Measurements from ENCODE around the gene PIGR.

Gene PIGR

DNA sequence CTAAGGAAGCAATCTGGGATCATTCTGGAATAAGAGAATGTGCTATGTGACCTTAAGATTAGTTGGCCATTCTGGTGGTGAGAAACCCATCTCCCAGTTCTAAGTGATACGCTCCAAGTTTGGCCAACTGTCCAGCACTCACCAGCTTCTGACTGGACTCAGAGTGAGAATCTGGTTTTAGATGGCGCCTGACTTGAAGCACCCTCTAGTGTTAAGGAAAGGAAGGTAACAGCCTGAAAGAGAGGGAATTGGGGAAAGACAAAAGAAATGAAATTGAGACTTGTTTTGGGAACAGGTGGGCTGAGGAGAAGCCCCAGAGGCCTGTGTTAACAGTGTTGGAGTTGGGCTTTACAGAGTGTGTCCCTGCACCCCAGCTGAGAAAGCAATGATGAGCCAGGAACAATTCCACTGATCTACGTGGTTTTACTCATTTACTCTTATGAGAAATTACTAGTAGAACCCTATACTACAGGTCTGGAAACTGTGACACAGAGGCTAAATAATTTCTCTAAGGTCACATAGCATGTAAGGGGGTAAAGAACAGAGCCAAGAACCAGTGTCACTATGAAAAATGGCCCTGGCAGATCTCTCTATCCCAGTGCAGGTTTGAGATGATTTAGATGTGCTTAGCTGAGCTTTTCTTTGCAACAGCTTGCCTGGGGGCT, 33.2 kb upstream of the PIGR start:
- Histone ChIP-seq H4K20me1 (ENCODE audit: insufficient read depth, low read length) (no peaks in the 10 kb centered on the region), H3K4me3 (ENCODE audit: low read depth in 1 of 2, low read length in 2 of 2) (no peak overlapping the region), H3K27ac (ENCODE audit: low read length) (no peak overlapping the region), H3K27me3 (ENCODE audit: insufficient read depth, low read length, poor library complexity) (no peaks in the 10 kb centered on the region), H3K79me2 (ENCODE audit: insufficient read depth, low read length) (no peaks in the 10 kb centered on the region), H2AFZ (ENCODE audit: low read depth, low read length) (peak overlapping the region; percentile 31; the same call in 1 of the 2 replicates), H3K9me3 (ENCODE audit: insufficient read depth, low read length, severe bottlenecking) (no peaks in the 10 kb centered on the region), H3K4me1 (ENCODE audit: insufficient read depth, low read length) (no peaks in the 10 kb centered on the region), H3K36me3 (ENCODE audit: insufficient read depth, low read length) (no peaks in the 10 kb centered on the region), H3K4me2 (ENCODE audit: insufficient read depth, low read length) (no peak overlapping the region), H3K9ac (ENCODE audit: low read depth, low read length) (no peak overlapping the region)
- DNase-seq (no peak), ATAC-seq (ENCODE audit: insufficient read depth, low read depth) (0 out of 3 replicates have a peak, but pooled peaks have one; percentile 13)
- TF ChIP-seq, protein P1, sequence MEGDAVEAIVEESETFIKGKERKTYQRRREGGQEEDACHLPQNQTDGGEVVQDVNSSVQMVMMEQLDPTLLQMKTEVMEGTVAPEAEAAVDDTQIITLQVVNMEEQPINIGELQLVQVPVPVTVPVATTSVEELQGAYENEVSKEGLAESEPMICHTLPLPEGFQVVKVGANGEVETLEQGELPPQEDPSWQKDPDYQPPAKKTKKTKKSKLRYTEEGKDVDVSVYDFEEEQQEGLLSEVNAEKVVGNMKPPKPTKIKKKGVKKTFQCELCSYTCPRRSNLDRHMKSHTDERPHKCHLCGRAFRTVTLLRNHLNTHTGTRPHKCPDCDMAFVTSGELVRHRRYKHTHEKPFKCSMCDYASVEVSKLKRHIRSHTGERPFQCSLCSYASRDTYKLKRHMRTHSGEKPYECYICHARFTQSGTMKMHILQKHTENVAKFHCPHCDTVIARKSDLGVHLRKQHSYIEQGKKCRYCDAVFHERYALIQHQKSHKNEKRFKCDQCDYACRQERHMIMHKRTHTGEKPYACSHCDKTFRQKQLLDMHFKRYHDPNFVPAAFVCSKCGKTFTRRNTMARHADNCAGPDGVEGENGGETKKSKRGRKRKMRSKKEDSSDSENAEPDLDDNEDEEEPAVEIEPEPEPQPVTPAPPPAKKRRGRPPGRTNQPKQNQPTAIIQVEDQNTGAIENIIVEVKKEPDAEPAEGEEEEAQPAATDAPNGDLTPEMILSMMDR (IDR thresholded peaks at IDR 0.05; ENCODE audit: borderline replicate concordance, extremely low read depth, low read length, poor library complexity, severe bottlenecking): peak; percentile 71
- TF ChIP-seq EZH2 (IDR thresholded peaks at IDR 0.05; ENCODE audit: borderline replicate concordance, low read depth, low read length, severe bottlenecking): no peak

DNA sequence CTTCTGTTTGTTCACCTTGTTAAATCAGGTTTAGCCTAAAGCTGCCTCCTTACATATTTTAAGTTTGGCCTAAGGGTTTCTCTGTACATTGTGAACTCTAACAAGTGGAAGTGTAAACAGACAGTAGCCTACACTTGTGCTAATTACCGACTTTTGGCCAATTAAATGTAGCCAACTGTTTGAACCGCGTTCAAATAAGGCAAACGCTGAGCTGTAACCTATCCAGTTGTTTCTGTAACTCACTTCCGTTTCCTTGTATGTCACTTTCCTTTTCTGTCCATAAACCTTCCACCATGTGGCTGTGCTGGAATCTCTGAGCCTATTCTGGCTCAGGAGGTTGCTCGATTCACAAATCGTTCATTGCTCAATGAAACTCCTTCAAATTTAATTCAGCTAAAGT, 32.0 kb upstream of the PIGR start:
- no peak overlapping the region for H2AFZ ChIP-seq (ENCODE audit: low read depth, low read length)
- no peak overlapping the region for H3K4me3 ChIP-seq (ENCODE audit: low read depth in 1 of 2, low read length in 2 of 2)
- no peak overlapping the region for H3K27ac ChIP-seq (ENCODE audit: low read length)
- no peaks in the 10 kb centered on the region for H3K27me3 ChIP-seq (ENCODE audit: insufficient read depth, low read length, poor library complexity)
- no peaks in the 10 kb centered on the region for H3K79me2 ChIP-seq (ENCODE audit: insufficient read depth, low read length)
- no peaks in the 10 kb centered on the region for H3K9me3 ChIP-seq (ENCODE audit: insufficient read depth, low read length, severe bottlenecking)
- no peaks in the 10 kb centered on the region for H4K20me1 ChIP-seq (ENCODE audit: insufficient read depth, low read length)
- H3K9ac ChIP-seq (ENCODE audit: low read depth, low read length): no peak overlapping the region
- no peaks in the 10 kb centered on the region for H3K4me1 ChIP-seq (ENCODE audit: insufficient read depth, low read length)
- no peaks in the 10 kb centered on the region for H3K36me3 ChIP-seq (ENCODE audit: insufficient read depth, low read length)
- ATAC-seq (ENCODE audit: insufficient read depth, low read depth) (no peak), DNase-seq (no peak)
- H3K4me2 ChIP-seq (ENCODE audit: insufficient read depth, low read length): no peak overlapping the region
- TF ChIP-seq EZH2 (IDR thresholded peaks at IDR 0.05; ENCODE audit: borderline replicate concordance, low read depth, low read length, severe bottlenecking): no peak
- TF ChIP-seq, protein P1 (IDR thresholded peaks at IDR 0.05; ENCODE audit: borderline replicate concordance, extremely low read depth, low read length, poor library complexity, severe bottlenecking): no peak

DNA sequence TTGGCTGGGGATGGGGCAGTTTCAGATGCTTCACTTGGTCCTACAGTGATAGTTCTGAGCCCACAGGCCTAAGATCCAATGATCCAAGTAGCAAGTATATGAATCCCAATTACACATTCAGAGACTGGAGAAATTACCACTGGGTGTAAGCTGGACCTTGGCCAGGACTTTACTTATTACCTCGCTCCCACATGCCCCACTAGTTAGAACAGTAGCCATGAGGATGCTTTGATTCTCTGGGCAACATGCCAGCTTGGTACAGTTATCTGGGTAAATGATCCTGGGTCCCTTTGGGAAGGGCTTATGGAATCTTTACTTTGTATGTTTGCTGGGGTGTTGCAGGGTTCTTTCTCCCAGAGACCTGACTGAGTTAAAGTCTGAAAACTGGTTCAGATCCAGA, 29.0 kb upstream of the PIGR start:
- no peaks in the 10 kb centered on the region for H4K20me1 ChIP-seq (ENCODE audit: insufficient read depth, low read length)
- ATAC-seq (ENCODE audit: insufficient read depth, low read depth) (no peak), DNase-seq (no peak)
- no peak overlapping the region for H3K4me2 ChIP-seq (ENCODE audit: insufficient read depth, low read length)
- H3K9ac ChIP-seq (ENCODE audit: low read depth, low read length): no peak overlapping the region
- no peak overlapping the region for H2AFZ ChIP-seq (ENCODE audit: low read depth, low read length)
- no peak for TF ChIP-seq EZH2 (IDR thresholded peaks at IDR 0.05; ENCODE audit: borderline replicate concordance, low read depth, low read length, severe bottlenecking)
- TF ChIP-seq, protein P1 (IDR thresholded peaks at IDR 0.05; ENCODE audit: borderline replicate concordance, extremely low read depth, low read length, poor library complexity, severe bottlenecking): no peak
- H3K9me3 ChIP-seq (ENCODE audit: insufficient read depth, low read length, severe bottlenecking): no peaks in the 10 kb centered on the region
- H3K79me2 ChIP-seq (ENCODE audit: insufficient read depth, low read length): no peaks in the 10 kb centered on the region
- H3K36me3 ChIP-seq (ENCODE audit: insufficient read depth, low read length): no peaks in the 10 kb centered on the region
- no peaks in the 10 kb centered on the region for H3K27me3 ChIP-seq (ENCODE audit: insufficient read depth, low read length, poor library complexity)
- no peak overlapping the region for H3K27ac ChIP-seq (ENCODE audit: low read length)
- 0 out of 2 replicates have a peak, but pooled peaks cover 3% of the 10 kb centered on the region for H3K4me1 ChIP-seq (ENCODE audit: insufficient read depth, low read length)
- H3K4me3 ChIP-seq (ENCODE audit: low read depth in 1 of 2, low read length in 2 of 2): no peak overlapping the region

Data from DND-41 (cell line).